H1 (cell line): Measurements from ENCODE around the gene SLC25A51. TPM values are rescaled to one million over a fixed set of nuclear protein-coding genes. Genes with fewer than 3 reads are reported as not detected.

Experiments
- CTCF ChIA-PET: fragments of 300-600 bp; sonication (Branson Sonifier 250); formaldehyde crosslinking; loops from one replicate; lab custom pipeline; 2021; ENCODE audit not compliant: partially characterized antibody; lab: Charles Lee
- POLR2A ChIA-PET: fragments of 300-600 bp; sonication (Branson Sonifier 250); formaldehyde crosslinking; loops from one replicate; lab custom pipeline; 2021; ENCODE audit warnings: inconsistent platforms; ENCODE audit not compliant: partially characterized antibody; lab: Charles Lee
- DNase-seq, 2 experiments: peaks; one replicate each; pipeline versions ENCODE4 v3.0.0 to v3.0.0-alpha.2; 2010 to 2022; ENCODE audit warnings: low spot score in 2 of 2, low read depth in 1 of 2, mixed read lengths in 1 of 2
- FAIRE-seq: peaks from 2 replicates; lab custom pipeline; 2011; peaks lifted over from hg19 to GRCh38; lab: Jason Lieb, UNC
- H2AFZ ChIP-seq: 2 replicates; pipeline ENCODE4 v1.8.1; 2012; ENCODE audit warnings: low read length, inconsistent platforms
- H2AK5ac ChIP-seq: 2 replicates; pipeline ENCODE4 v1.6.1; 2013; ENCODE audit warnings: low read depth, low read length
- H2BK120ac ChIP-seq: replicated peaks from 2 replicates; pipeline ENCODE3; 2013; ENCODE audit warnings: low read depth, low read length, inconsistent platforms
- H2BK12ac ChIP-seq: 2 replicates; pipeline ENCODE4 v1.6.1; 2013; ENCODE audit warnings: low read depth, low read length
- H2BK15ac ChIP-seq: 2 replicates; pipeline ENCODE4 v1.6.1; 2013; ENCODE audit warnings: low read length
- H2BK20ac ChIP-seq: 2 replicates; pipeline ENCODE4 v1.6.1; 2013; ENCODE audit warnings: low read length
- H2BK5ac ChIP-seq: 2 replicates; pipeline ENCODE4 v1.6.1; 2013; ENCODE audit warnings: low read depth, low read length
- H3K14ac ChIP-seq: 2 replicates; pipeline ENCODE4 v1.6.1; 2013; ENCODE audit warnings: inconsistent platforms; ENCODE audit not compliant: insufficient read length
- H3K18ac ChIP-seq: 2 replicates; pipeline ENCODE4 v1.6.1; 2013; ENCODE audit warnings: low read length; ENCODE audit errors: extremely low read depth
- H3K23ac ChIP-seq: 2 replicates; pipeline ENCODE4 v1.6.1; 2013; ENCODE audit warnings: inconsistent platforms; ENCODE audit not compliant: insufficient read length
- H3K23me2 ChIP-seq: 2 replicates; pipeline ENCODE4 v1.6.1; 2013; ENCODE audit warnings: low read depth, low read length
- H3K27ac ChIP-seq: 2 replicates; pipeline ENCODE4 v1.6.1; 2011; ENCODE audit warnings: low read depth, low read length, inconsistent platforms
- H3K27me3 ChIP-seq, 4 experiments: replicated peaks in 1 of 4; 1 replicate in 1 of 4; 2 replicates in 3 of 4; pipeline versions ENCODE4 v1.6.1 to v1.8.1; 2011 to 2013; ENCODE audit warnings: low read length in 3 of 4, mild to moderate bottlenecking in 3 of 4, inconsistent platforms in 2 of 4, mixed read lengths in 2 of 4, moderate library complexity in 1 of 4; ENCODE audit not compliant: control insufficient read depth in 3 of 4, insufficient read depth in 3 of 4; ENCODE audit errors: extremely low read depth in 1 of 4
- H3K36me3 ChIP-seq, 4 experiments: 2 replicates each; pipeline versions ENCODE4 v1.6.1 to v1.8.1; 2011 to 2013; ENCODE audit warnings: mild to moderate bottlenecking in 4 of 4, low read length in 3 of 4, moderate library complexity in 2 of 4, control low read depth in 1 of 4, inconsistent platforms in 1 of 4; ENCODE audit not compliant: insufficient read depth in 4 of 4, control insufficient read depth in 2 of 4
- H3K4ac ChIP-seq: replicated peaks from 2 replicates; pipeline ENCODE3; 2013; ENCODE audit warnings: low read length, low read depth, mixed read lengths, inconsistent platforms; ENCODE audit not compliant: insufficient read length
- H3K4me1 ChIP-seq, 4 experiments: replicated peaks in 1 of 4; 1 replicate in 1 of 4; 2 replicates in 3 of 4; pipeline versions ENCODE4 v1.6.1 to v1.8.1; 2011 to 2013; ENCODE audit warnings: low read length in 3 of 4, inconsistent platforms in 2 of 4, mixed read lengths in 1 of 4; ENCODE audit not compliant: insufficient read depth in 4 of 4, control insufficient read depth in 3 of 4
- H3K4me2 ChIP-seq, 2 experiments: 2 replicates each; pipeline versions ENCODE4 v1.6.1 to v1.8.1; 2011 to 2013; ENCODE audit warnings: low read depth in 2 of 2, low read length in 2 of 2, control low read depth in 1 of 2, inconsistent platforms in 1 of 2, mild to moderate bottlenecking in 1 of 2; ENCODE audit not compliant: insufficient read depth in 1 of 2
- H3K4me3 ChIP-seq, 4 experiments: fragments of 200-600, 300-600 bp in 1 of 4; sonication (generic), shearing (Covaris generic), sonication (Bioruptor Twin) in 1 of 4; 2 replicates each; pipeline versions ENCODE4 v1.5.1 to v1.8.1; 2011 to 2016; ENCODE audit warnings: low read length in 4 of 4, low read depth in 3 of 4, control low read depth in 2 of 4, inconsistent platforms in 2 of 4, mild to moderate bottlenecking in 2 of 4, mixed read lengths in 1 of 4, moderate library complexity in 1 of 4; ENCODE audit not compliant: insufficient read depth in 2 of 4; ENCODE audit errors: extremely low read depth in 1 of 4
- H3K56ac ChIP-seq: replicated peaks from 2 replicates; pipeline ENCODE3; 2013; ENCODE audit warnings: low read depth, mild to moderate bottlenecking, mixed read lengths, low read length, inconsistent platforms; ENCODE audit not compliant: insufficient read length
- H3K79me1 ChIP-seq: 2 replicates; pipeline ENCODE4 v1.6.1; 2013; ENCODE audit warnings: low read depth, low read length, control low read depth
- H3K79me2 ChIP-seq, 2 experiments: 2 replicates each; pipeline versions ENCODE4 v1.6.1 to v1.8.1; 2012 to 2013; ENCODE audit warnings: low read length in 2 of 2, mild to moderate bottlenecking in 2 of 2, inconsistent platforms in 1 of 2; ENCODE audit not compliant: insufficient read depth in 2 of 2, control insufficient read depth in 1 of 2
- H3K9ac ChIP-seq, 4 experiments: replicated peaks in 1 of 4; 1 replicate in 1 of 4; 2 replicates in 3 of 4; pipeline versions ENCODE4 v1.6.1 to v1.8.1; 2011 to 2013; ENCODE audit warnings: low read depth in 3 of 4, low read length in 3 of 4, control low read depth in 2 of 4, mild to moderate bottlenecking in 2 of 4, moderate library complexity in 2 of 4, inconsistent platforms in 1 of 4; ENCODE audit errors: extremely low read depth in 1 of 4
- H3K9me3 ChIP-seq, 2 experiments: 2 replicates each; pipeline versions ENCODE4 v1.6.1 to v1.8.1; 2012 to 2013; ENCODE audit warnings: mild to moderate bottlenecking in 2 of 2, moderate library complexity in 2 of 2, control low read depth in 1 of 2, inconsistent platforms in 1 of 2, low read depth in 1 of 2, low read length in 1 of 2, mixed read lengths in 1 of 2; ENCODE audit not compliant: insufficient read depth in 2 of 2
- H4K20me1 ChIP-seq, 2 experiments: replicated peaks in 1 of 2; 2 replicates each; pipeline versions ENCODE3 to v1.8.1; 2011 to 2013; ENCODE audit warnings: inconsistent platforms in 2 of 2, low read length in 2 of 2, mild to moderate bottlenecking in 1 of 2; ENCODE audit not compliant: insufficient read depth in 2 of 2, control insufficient read depth in 1 of 2
- H4K5ac ChIP-seq: 2 replicates; pipeline ENCODE4 v1.6.1; 2013; ENCODE audit warnings: low read length, low read depth, mixed read lengths, inconsistent platforms; ENCODE audit not compliant: insufficient read length
- H4K8ac ChIP-seq: 2 replicates; pipeline ENCODE4 v1.8.0; 2013; ENCODE audit warnings: mild to moderate bottlenecking, moderate library complexity, low read length, inconsistent platforms; ENCODE audit not compliant: insufficient read depth; ENCODE audit errors: extremely low read depth
- H4K91ac ChIP-seq: replicated peaks from 2 replicates; pipeline ENCODE3; 2013; ENCODE audit warnings: low read length, mixed read lengths, inconsistent platforms; ENCODE audit not compliant: insufficient read length
- KDM4A ChIP-seq: IDR thresholded peaks from one replicate; pipeline ENCODE4 v1.7.1; 2012; ENCODE audit warnings: low read depth, mild to moderate bottlenecking, moderate library complexity, low read length, inconsistent platforms; ENCODE audit not compliant: severe bottlenecking
- WGBS, 2 experiments: shearing (Covaris generic) in 1 of 2; methylation state at CpG; one replicate each; pipeline versions ENCODE4 v1.1.6 to v1.1.7; 2013 to 2015; ENCODE audit warnings: low lambda C conversion rate in 2 of 2, mixed read lengths in 2 of 2, inconsistent platforms in 1 of 2, low coverage in 1 of 2, missing lambda C conversion rate in 1 of 2; ENCODE audit not compliant: insufficient replicate concordance in 2 of 2, insufficient coverage in 1 of 2, insufficient read length in 1 of 2; ENCODE audit errors: extremely low coverage in 1 of 2, missing lambda C conversion rate in 1 of 2; 5-methylcytosine and 5-hydroxymethylcytosine counted together
- polyA plus RNA-seq, 7 experiments: library from polyadenylated mRNA; depleted of rRNA in 3 of 7; stranded (reverse) in 5 of 7; unstranded in 2 of 7; fragments of >200 nt in 5 of 7; fragments of 200-250 nt in 2 of 7; gene quantifications; 1 replicate in 5 of 7; 2 replicates in 1 of 7; 4 replicates in 1 of 7; pipeline versions ENCODE4 v1.2.1 to v1.2.3, GENCODE V29; 2011 to 2013; ENCODE audit warnings: missing spikeins in 2 of 7, mixed read lengths in 2 of 7
- total RNA-seq: library from RNA; stranded (reverse); fragmentation: NEBNext Ultra II Directional; extraction: Animal tissue kit (Norgen Biotek cat#: 25700); gene quantifications from 2 replicates; pipeline ENCODE4 v1.2.1, GENCODE V29; 2021

The SLC25A51 gene
- total and polyA plus RNA-seq, 2 of the 8 experiments (the other 6 are each of a cell fraction or from before 2014, with no cell fraction given) = 8.0 to 14.5 TPM

DNA sequence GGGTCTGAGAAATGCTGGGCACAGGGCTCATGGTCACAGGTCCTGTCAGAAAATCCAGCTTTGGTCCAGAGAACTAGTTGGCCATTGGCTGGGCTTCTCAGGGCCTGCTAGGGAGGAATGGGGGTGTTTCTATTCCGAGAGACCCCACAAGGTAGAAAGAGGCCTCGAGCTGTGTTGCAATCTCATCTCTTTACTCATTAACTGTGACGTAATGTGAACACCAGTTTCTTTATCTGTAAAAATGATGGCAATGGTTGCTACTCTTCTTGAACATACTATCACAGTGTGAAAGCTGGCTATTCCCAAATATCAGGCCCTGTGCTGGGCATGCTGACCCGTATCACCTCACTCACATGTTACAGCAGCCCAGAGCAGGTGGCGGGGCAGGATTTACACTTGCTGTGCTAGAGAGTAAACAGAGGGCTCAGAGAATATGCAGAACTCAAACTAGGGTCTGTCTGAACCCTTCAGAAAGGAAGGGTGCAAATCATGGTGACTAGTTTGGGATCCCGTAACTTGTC, 35.7 kb upstream of the SLC25A51 start:
- Histone ChIP-seq H3K23ac (no peak overlapping the region), H3K4ac (no peak overlapping the region), H3K79me2 (no peaks in the 10 kb centered on the region), H2BK5ac (no peak overlapping the region), H3K4me3 (no peak overlapping the region), H2AK5ac (no peak overlapping the region), H3K14ac (no peak overlapping the region), H2BK20ac (no peak overlapping the region), H3K27me3 (no peaks in the 10 kb centered on the region), H3K79me1 (no peaks in the 10 kb centered on the region), H3K9ac (no peak overlapping the region), H4K20me1 (peaks cover 1 to 3% of the 10 kb centered on the region in 2 experiments), H3K9me3 (no peaks in the 10 kb centered on the region), H4K91ac (no peak overlapping the region), H3K56ac (no peak overlapping the region), H4K5ac (no peak overlapping the region), H2BK12ac (no peak overlapping the region), H2AFZ (no peak overlapping the region), H3K18ac (no peak overlapping the region), H2BK15ac (no peak overlapping the region), H3K23me2 (no peaks in the 10 kb centered on the region), H2BK120ac (no peak overlapping the region), H3K4me1 (peaks cover 0 to 17% (median 7%) of the 10 kb centered on the region in 4 experiments; a peak in 5 of 7 replicates), H3K36me3 (no peaks in the 10 kb centered on the region), H3K27ac (no peak overlapping the region), H3K4me2 (no peak overlapping the region), H4K8ac (no peak overlapping the region)
- WGBS, 2 experiments = 89% methylated on average over 6 of the region's 6 CpGs; no CpG with 5 or more reads in 1 of the 2 experiments
- ChIA-PET POLR2A (no interaction called here), CTCF (interaction anchor here (1.6 to 5.7 kb wide), 5 partner anchors 11 to 148 kb away, joined by 5 to 29 read pairs (median 6); no protein-coding TSS in a partner anchor)
- no peak for DNase-seq
- FAIRE-seq = no peak
- no peak for TF ChIP-seq KDM4A
